HEK293 (cell line): ENCODE data around the gene STRA6.

Source experiments
- ATF2 ChIP-seq: fragments of 450-650 bp; formaldehyde crosslinking; IDR thresholded peaks from 2 replicates; pipeline ENCODE4 v1.5.1; 2016; ENCODE audit warnings: missing biosample characterization, missing genetic modification characterization, low read depth
- BCL6B ChIP-seq: fragments of 450-650 bp; formaldehyde crosslinking; IDR thresholded peaks from 2 replicates; pipeline ENCODE4 v1.5.1; 2017; ENCODE audit warnings: missing biosample characterization, missing genetic modification characterization
- EGR2 ChIP-seq: fragments of 450-650 bp; formaldehyde crosslinking; IDR thresholded peaks from 2 replicates; pipeline ENCODE4 v1.5.1; 2016; ENCODE audit warnings: low read depth, missing biosample characterization, missing genetic modification characterization
- HOXC10 ChIP-seq: sonication (generic); formaldehyde crosslinking; IDR thresholded peaks from 2 replicates; pipeline ENCODE4 v1.8.1; 2023; ENCODE audit warnings: mild to moderate bottlenecking, missing genetic modification reagents
- KLF16 ChIP-seq: fragments of 450-650 bp; formaldehyde crosslinking; IDR thresholded peaks from 2 replicates; pipeline ENCODE4 v1.5.1; 2017; ENCODE audit warnings: missing biosample characterization, missing genetic modification characterization
- SCRT1 ChIP-seq: fragments of 450-650 bp; formaldehyde crosslinking; IDR thresholded peaks from 2 replicates; pipeline ENCODE4 v1.5.1; 2016; ENCODE audit warnings: missing biosample characterization, missing genetic modification characterization, borderline replicate concordance
- SP7 ChIP-seq: fragments of 450-650 bp; formaldehyde crosslinking; IDR thresholded peaks from 2 replicates; pipeline ENCODE4 v1.5.1; 2016; ENCODE audit warnings: missing biosample characterization, missing genetic modification characterization
- ZBTB11 ChIP-seq: fragments of 450-650 bp; formaldehyde crosslinking; conservative IDR thresholded peaks from 2 replicates; pipeline ENCODE4 v1.5.1; 2016; ENCODE audit warnings: low read depth, missing biosample characterization, missing genetic modification characterization
- ZBTB26 ChIP-seq: fragments of 450-650 bp; formaldehyde crosslinking; optimal IDR thresholded peaks from 2 replicates; pipeline ENCODE3; 2016; ENCODE audit warnings: missing biosample characterization, mild to moderate bottlenecking, missing genetic modification characterization
- ZBTB7A ChIP-seq: fragments of 450-650 bp; formaldehyde crosslinking; IDR thresholded peaks from 2 replicates; pipeline ENCODE4 v1.5.1; 2016; ENCODE audit warnings: low read depth, missing biosample characterization, missing genetic modification characterization
- ZNF133 ChIP-seq: fragments of 450-650 bp; formaldehyde crosslinking; IDR thresholded peaks from 2 replicates; pipeline ENCODE4 v1.5.1; 2016; ENCODE audit warnings: missing biosample characterization, missing genetic modification characterization
- ZNF174 ChIP-seq: fragments of 450-650 bp; formaldehyde crosslinking; IDR thresholded peaks from 2 replicates; pipeline ENCODE4 v1.5.0; 2017; ENCODE audit warnings: missing biosample characterization, mild to moderate bottlenecking, missing genetic modification characterization
- ZNF184 ChIP-seq: fragments of 450-650 bp; IDR thresholded peaks from 2 replicates; pipeline ENCODE4 v1.5.1; 2018; ENCODE audit warnings: missing biosample characterization, mild to moderate bottlenecking, missing genetic modification characterization
- ZNF19 ChIP-seq: fragments of 450-650 bp; formaldehyde crosslinking; IDR thresholded peaks from 2 replicates; pipeline ENCODE4; 2016; ENCODE audit warnings: missing biosample characterization, missing genetic modification characterization, low read depth
- ZNF202 ChIP-seq: fragments of 450-650 bp; formaldehyde crosslinking; IDR thresholded peaks from 2 replicates; pipeline ENCODE4 v1.5.1; 2016; ENCODE audit warnings: missing biosample characterization, missing genetic modification characterization, borderline replicate concordance
- ZNF26 ChIP-seq: fragments of 450-650 bp; formaldehyde crosslinking; IDR thresholded peaks from 2 replicates; pipeline ENCODE4 v1.5.1; 2016; ENCODE audit warnings: missing biosample characterization, missing genetic modification characterization
- ZNF292 ChIP-seq: fragments of 450-650 bp; formaldehyde crosslinking; IDR thresholded peaks from 2 replicates; pipeline ENCODE4 v1.5.1; 2016; ENCODE audit warnings: low read depth, missing biosample characterization, missing genetic modification characterization, borderline replicate concordance
- ZNF404 ChIP-seq: fragments of 450-650 bp; formaldehyde crosslinking; IDR thresholded peaks from 2 replicates; pipeline ENCODE4 v1.5.1; 2017; ENCODE audit warnings: missing biosample characterization, missing genetic modification characterization
- ZNF423 ChIP-seq: fragments of 450-650 bp; formaldehyde crosslinking; IDR thresholded peaks from 2 replicates; pipeline ENCODE4 v1.5.1; 2016; ENCODE audit warnings: missing biosample characterization, missing genetic modification characterization
- ZNF488 ChIP-seq: fragments of 450-650 bp; formaldehyde crosslinking; IDR thresholded peaks from 2 replicates; pipeline ENCODE4 v1.5.1; 2016; ENCODE audit warnings: missing biosample characterization, missing genetic modification characterization
- ZNF521 ChIP-seq: fragments of 450-650 bp; formaldehyde crosslinking; IDR thresholded peaks from 2 replicates; pipeline ENCODE4 v1.5.1; 2017; ENCODE audit warnings: missing biosample characterization, mild to moderate bottlenecking, missing genetic modification characterization
- ZNF626 ChIP-seq: fragments of 450-650 bp; sonication (Bioruptor Pico); formaldehyde crosslinking; IDR thresholded peaks from 2 replicates; pipeline ENCODE4 v1.5.1; 2018; ENCODE audit warnings: missing biosample characterization, missing genetic modification characterization, inconsistent platforms
- ZNF639 ChIP-seq: fragments of 450-650 bp; formaldehyde crosslinking; IDR thresholded peaks from 2 replicates; pipeline ENCODE4 v1.5.1; 2016; ENCODE audit warnings: missing biosample characterization, missing genetic modification characterization
- ZNF654 ChIP-seq: fragments of 450-650 bp; formaldehyde crosslinking; IDR thresholded peaks from 2 replicates; pipeline ENCODE4 v1.5.1; 2016; ENCODE audit warnings: low read depth, missing biosample characterization, missing genetic modification characterization
- ZNF747 ChIP-seq: fragments of 450-650 bp; formaldehyde crosslinking; IDR thresholded peaks from 2 replicates; pipeline ENCODE4 v1.5.1; 2016; ENCODE audit warnings: missing biosample characterization, missing genetic modification characterization
- ZNF785 ChIP-seq: fragments of 450-650 bp; formaldehyde crosslinking; IDR thresholded peaks from 2 replicates; pipeline ENCODE4 v1.5.1; 2016; ENCODE audit warnings: missing biosample characterization, missing genetic modification characterization
- ZNF792 ChIP-seq: fragments of 450-650 bp; formaldehyde crosslinking; IDR thresholded peaks from 2 replicates; pipeline ENCODE4 v1.5.1; 2016; ENCODE audit warnings: missing biosample characterization, missing genetic modification characterization
- TF ChIP-seq, protein P1 (sequence below): fragments of 450-650 bp; IDR thresholded peaks from 2 replicates; pipeline ENCODE4 v1.5.1; 2018; ENCODE audit warnings: missing biosample characterization, missing genetic modification characterization

The STRA6 gene

GRCh38 chr15:74240002-74240568 lies 37.5 kb upstream of the STRA6 start (continued):
- no peak for TF ChIP-seq ZNF521
- no peak for TF ChIP-seq ZNF639
- no peak for TF ChIP-seq ZNF202 (tag by site-specific recombination)
- peak; percentile 69 for TF ChIP-seq SP7
- no peak for TF ChIP-seq ZNF626
- no peak for TF ChIP-seq ZNF174 (tag by site-specific recombination)
- TF ChIP-seq ZBTB7A = no peak
- TF ChIP-seq EGR2 (tag by site-specific recombination) = no peak
- no peak for TF ChIP-seq ZNF404
- no peak for TF ChIP-seq BCL6B
- TF ChIP-seq ZNF292 (tag by site-specific recombination) = no peak
- TF ChIP-seq ZNF792 (tag by site-specific recombination) = no peak
- no peak for TF ChIP-seq ZNF488 (tag by site-specific recombination)
- TF ChIP-seq ZNF654 = no peak
- TF ChIP-seq ZNF133 = no peak
- no peak for TF ChIP-seq ATF2 (tag by site-specific recombination)
- TF ChIP-seq KLF16 (tag by site-specific recombination) = 0 out of 2 replicates have a peak, but pooled peaks have one; percentile 29
- no peak; the same call in 1 of the 2 replicates for TF ChIP-seq ZNF184 (tag by site-specific recombination)
- no peak for TF ChIP-seq ZBTB11
- peak; percentile 26 for TF ChIP-seq ZBTB26
- TF ChIP-seq SCRT1 (tag by site-specific recombination) = no peak
- TF ChIP-seq HOXC10 = no peak
- TF ChIP-seq ZNF785 (tag by site-specific recombination) = no peak
- no peak for TF ChIP-seq ZNF26
- TF ChIP-seq ZNF747 (tag by site-specific recombination) = no peak
- TF ChIP-seq ZNF19 (tag by site-specific recombination) = no peak
- TF ChIP-seq, protein P1, sequence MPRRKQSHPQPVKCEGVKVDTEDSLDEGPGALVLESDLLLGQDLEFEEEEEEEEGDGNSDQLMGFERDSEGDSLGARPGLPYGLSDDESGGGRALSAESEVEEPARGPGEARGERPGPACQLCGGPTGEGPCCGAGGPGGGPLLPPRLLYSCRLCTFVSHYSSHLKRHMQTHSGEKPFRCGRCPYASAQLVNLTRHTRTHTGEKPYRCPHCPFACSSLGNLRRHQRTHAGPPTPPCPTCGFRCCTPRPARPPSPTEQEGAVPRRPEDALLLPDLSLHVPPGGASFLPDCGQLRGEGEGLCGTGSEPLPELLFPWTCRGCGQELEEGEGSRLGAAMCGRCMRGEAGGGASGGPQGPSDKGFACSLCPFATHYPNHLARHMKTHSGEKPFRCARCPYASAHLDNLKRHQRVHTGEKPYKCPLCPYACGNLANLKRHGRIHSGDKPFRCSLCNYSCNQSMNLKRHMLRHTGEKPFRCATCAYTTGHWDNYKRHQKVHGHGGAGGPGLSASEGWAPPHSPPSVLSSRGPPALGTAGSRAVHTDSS (tag by site-specific recombination) = no peak
- peak; percentile 98 for TF ChIP-seq ZNF423 (tag by site-specific recombination)
